PFSK-1 (cell line): Measurements from ENCODE around the gene SMIM35.

Experiments
- FOXP2 ChIP-seq: optimal IDR thresholded peaks from 2 replicates; pipeline ENCODE3; 2011; ENCODE audit warnings: borderline replicate concordance, control low read depth, inconsistent platforms; ENCODE audit not compliant: insufficient read depth; ENCODE audit errors: extremely low read length, extremely low read depth
- POLR2AphosphoS5 ChIP-seq: IDR thresholded peaks from 2 replicates; pipeline ENCODE4 v1.6.1; 2012; ENCODE audit warnings: low read depth, mild to moderate bottlenecking, control low read depth, low read length, moderate library complexity
- SIN3A ChIP-seq: IDR thresholded peaks from 2 replicates; pipeline ENCODE4 v1.6.1; 2012; ENCODE audit warnings: mild to moderate bottlenecking, low read length, moderate library complexity, borderline replicate concordance; ENCODE audit not compliant: insufficient read depth
- TAF1 ChIP-seq: IDR thresholded peaks from 2 replicates; pipeline ENCODE4 v1.6.1; 2012; ENCODE audit warnings: low read length, control low read depth, borderline replicate concordance; ENCODE audit not compliant: insufficient read depth
- TF ChIP-seq, protein P1 (sequence below), 2 experiments: IDR thresholded peaks; 2 replicates each; pipeline versions ENCODE4 v1.6.1 to v1.8.0; 2011 to 2012; ENCODE audit warnings: low read depth in 2 of 2, low read length in 2 of 2, control low read depth in 1 of 2, inconsistent platforms in 1 of 2, mild to moderate bottlenecking in 1 of 2, moderate library complexity in 1 of 2; ENCODE audit not compliant: insufficient read depth in 1 of 2

The SMIM35 gene

DNA sequence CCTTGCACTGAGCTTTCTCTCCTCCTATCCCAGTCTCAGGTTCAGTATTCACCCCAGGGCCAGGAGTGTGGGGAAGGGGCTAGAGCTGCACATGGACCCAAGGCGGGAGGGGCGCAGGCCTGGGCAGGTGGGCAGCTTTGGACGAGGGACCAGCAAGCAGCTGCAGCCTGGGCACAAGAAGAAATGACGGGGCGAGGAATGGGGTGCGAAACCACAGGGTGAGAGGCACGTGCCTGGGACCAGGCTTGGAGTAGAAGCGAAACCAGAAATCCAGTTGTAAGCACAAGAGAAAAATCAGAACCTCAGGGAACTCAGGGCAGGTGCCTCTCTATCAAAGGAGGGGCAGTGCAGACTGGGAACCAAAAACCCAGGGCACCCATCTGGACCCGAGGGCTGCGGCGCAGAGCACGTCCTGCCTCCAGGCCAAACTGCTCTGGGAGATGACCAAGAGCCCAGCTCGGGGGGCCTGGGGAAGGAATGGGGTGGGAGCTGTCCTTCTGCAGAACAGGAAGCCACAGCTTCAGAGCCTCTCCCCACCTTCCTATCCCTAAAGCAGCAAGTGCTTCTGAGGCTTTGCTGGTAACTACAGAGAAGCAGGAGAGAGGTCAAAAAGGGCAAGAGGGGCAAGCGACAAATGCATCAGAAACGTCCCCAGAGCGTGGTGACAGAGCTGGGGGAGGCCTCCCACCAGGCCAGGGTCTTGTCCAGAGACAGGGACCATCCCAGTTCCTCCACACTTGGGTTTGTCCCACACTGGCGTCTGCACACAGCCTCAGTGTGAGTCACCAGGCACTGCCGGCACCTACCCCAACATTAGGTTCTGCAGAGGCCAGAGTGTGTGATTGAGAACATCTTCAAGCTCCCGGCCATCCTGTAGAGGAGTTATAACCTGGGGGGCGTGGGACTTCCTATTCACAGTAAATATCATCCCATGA, 28.2 kb downstream of the SMIM35 start:
- TF ChIP-seq FOXP2, result no peak
- TF ChIP-seq, protein P1, sequence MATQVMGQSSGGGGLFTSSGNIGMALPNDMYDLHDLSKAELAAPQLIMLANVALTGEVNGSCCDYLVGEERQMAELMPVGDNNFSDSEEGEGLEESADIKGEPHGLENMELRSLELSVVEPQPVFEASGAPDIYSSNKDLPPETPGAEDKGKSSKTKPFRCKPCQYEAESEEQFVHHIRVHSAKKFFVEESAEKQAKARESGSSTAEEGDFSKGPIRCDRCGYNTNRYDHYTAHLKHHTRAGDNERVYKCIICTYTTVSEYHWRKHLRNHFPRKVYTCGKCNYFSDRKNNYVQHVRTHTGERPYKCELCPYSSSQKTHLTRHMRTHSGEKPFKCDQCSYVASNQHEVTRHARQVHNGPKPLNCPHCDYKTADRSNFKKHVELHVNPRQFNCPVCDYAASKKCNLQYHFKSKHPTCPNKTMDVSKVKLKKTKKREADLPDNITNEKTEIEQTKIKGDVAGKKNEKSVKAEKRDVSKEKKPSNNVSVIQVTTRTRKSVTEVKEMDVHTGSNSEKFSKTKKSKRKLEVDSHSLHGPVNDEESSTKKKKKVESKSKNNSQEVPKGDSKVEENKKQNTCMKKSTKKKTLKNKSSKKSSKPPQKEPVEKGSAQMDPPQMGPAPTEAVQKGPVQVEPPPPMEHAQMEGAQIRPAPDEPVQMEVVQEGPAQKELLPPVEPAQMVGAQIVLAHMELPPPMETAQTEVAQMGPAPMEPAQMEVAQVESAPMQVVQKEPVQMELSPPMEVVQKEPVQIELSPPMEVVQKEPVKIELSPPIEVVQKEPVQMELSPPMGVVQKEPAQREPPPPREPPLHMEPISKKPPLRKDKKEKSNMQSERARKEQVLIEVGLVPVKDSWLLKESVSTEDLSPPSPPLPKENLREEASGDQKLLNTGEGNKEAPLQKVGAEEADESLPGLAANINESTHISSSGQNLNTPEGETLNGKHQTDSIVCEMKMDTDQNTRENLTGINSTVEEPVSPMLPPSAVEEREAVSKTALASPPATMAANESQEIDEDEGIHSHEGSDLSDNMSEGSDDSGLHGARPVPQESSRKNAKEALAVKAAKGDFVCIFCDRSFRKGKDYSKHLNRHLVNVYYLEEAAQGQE (IDR thresholded peaks at IDR 0.05; ENCODE audit: insufficient read depth in 1 of 2, low read depth in 2 of 2, low read length in 2 of 2), result no peak
- TF ChIP-seq POLR2AphosphoS5, result no peak
- TF ChIP-seq TAF1, result no peak
- TF ChIP-seq SIN3A, result no peak

DNA sequence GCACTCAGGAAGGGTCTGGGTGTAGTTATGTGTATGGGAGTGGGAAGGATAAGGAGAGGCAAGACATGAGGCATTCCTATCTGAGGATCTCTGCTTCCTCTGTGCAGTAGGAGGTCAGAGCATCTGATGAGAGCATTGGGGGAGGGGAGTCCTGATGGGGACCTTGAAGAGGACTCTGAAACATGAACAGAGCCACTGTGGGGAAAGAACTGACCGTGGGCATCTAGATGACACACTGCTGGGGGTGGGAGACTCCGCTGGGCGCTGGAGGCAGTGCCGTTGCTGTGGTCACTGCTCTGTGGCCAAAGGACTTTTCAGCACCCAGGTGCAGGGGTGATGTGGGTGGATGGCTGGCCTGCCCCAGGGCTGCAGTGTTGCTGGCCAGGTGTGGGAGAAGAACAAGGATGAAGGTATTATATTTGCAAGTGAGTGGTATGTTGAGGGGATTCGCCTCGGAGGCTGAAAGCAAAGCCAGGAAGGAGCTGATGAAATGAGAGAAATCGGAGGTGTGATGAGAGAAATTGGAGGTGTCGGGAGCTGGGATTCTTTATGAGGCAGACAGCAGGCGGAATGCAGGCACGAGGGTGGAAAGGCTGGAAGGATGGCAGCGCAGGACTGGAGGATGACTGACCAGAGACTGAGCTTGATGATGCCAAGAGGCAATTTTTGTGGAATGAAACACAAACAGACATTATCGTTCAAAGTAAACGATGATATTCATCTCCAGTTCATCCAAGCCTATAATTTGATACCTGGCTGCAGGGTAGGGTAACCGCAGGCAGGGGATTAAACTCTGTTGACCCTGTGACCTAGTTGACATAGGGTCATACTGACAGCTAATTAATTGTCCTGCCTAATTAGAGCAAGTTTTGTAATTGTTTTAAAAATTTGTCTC, 29.3 kb downstream of the SMIM35 start:
- no peak for TF ChIP-seq POLR2AphosphoS5
- TF ChIP-seq TAF1, result no peak

DNA sequence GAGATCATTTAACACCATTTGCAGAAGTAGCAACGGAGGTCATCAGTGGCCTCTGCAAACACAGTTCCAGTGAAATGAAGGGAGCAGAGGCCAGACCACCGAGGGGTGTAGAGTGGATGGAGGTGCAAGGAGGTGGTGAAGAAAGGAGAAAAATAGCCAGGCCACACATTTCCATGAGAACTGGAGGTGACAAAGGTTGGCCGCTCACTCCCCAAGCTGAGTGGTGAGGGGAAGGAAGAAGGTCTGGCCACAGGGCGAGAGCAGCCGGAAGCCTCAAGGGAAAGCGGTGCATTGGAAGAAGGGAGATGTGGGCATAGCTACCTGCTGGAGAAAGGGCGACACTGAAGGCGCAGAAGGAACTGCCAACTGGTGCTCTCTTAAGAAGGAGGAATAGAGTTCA, 30.0 kb downstream of the SMIM35 start:
- TF ChIP-seq TAF1 (no peak), SIN3A (no peak), POLR2AphosphoS5 (no peak), FOXP2 (no peak)
- TF ChIP-seq, protein P1 (IDR thresholded peaks at IDR 0.05; ENCODE audit: insufficient read depth in 1 of 2, low read depth in 2 of 2, low read length in 2 of 2), result no peak

DNA sequence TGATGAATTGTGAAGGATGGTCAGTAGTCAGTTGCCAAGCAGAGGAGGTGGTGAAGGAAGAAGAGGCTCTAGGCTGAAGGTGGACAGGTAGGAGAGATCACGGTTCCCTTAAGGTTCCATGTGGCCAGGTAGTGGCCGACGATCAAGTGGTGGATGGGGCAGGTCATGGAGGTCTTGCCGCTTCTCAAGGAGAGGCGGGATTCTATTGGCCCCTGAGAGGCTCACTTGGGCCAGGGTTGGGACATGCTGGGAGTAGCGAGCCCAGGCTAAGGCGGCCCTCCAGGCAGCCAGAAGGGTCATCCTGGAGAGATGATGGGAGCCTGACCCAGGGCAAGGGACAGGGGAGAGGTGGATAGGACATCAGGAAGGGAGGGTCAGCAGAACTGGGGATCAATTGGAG, 30.8 kb downstream of the SMIM35 start:
- no peak for TF ChIP-seq FOXP2
- TF ChIP-seq, protein P1 (IDR thresholded peaks at IDR 0.05; ENCODE audit: insufficient read depth in 1 of 2, low read depth in 2 of 2, low read length in 2 of 2), result no peak
- TF ChIP-seq POLR2AphosphoS5, result no peak
- no peak for TF ChIP-seq TAF1
- TF ChIP-seq SIN3A, result no peak

DNA sequence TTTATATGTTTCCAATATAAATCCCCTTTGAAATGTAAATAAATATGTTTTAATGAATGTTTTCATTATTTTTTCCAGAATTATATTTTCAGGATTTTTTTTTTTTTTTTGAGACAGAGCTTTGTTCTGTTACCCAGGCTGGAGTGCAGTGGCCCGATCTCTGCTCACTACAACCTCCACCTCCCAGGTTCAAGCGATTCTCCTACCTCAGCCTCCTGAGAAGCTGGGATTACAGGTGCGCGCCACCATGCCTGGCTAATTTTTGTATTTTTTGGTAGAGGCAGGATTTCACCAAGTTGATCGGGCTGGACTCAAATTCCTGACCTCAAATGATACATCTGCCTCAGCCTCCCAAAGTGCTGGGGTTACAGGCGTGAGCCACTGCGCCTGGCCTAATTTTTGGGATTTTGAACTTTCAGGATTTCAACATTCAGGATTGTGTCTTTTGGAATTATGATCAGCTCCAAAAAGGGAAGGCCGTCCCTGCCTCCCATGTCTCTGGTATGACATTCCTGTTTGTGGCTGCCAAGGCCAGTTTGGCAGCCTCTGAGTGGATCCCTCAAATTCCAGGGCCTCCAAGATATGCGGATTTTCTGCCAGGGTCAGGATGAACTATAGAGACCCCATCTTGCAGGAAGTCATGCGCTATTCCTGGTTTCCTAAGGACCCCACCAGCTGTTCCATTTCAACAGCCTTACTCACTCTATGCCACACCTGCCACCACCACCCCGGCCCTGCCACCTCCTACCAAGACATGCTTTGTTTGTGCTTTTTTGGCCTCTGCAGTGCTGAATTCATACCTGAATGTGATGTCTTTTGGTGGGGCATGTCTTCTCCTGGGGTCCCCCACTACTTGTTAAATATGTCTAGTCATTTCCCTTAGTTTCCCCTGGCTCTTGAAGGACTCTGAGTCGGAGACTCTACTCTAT, 31.8 kb downstream of the SMIM35 start:
- TF ChIP-seq FOXP2 (no peak), SIN3A (no peak), TAF1 (no peak), POLR2AphosphoS5 (no peak)
- TF ChIP-seq, protein P1 (IDR thresholded peaks at IDR 0.05; ENCODE audit: insufficient read depth in 1 of 2, low read depth in 2 of 2, low read length in 2 of 2), result no peak
